Raji (cell line): ENCODE results near the gene NPW.

Source experiments
- POLR2A ChIP-seq: IDR thresholded peaks from 2 replicates; pipeline ENCODE4 v1.6.1; 2011; ENCODE audit warnings: low read depth, low read length, control low read depth; ENCODE audit not compliant: insufficient read depth

Gene NPW

GRCh38 chr16:2019518-2019920 lies at the start of gene NPW:
TSS of gene NPW (plus strand) at chr16:2019785.
- TF ChIP-seq POLR2A = no peak

- TF ChIP-seq POLR2A = peak; percentile 93
These were observed 47.6 kb upstream of the NPW start, which contains the start of gene TBL3 for GRCh38 chr16:1971796-1972489. TSS of gene TBL3 (plus strand) at chr16:1972053. CDS start at chr16:1972165, 112 bp downstream.

- TF ChIP-seq POLR2A = no peak
These were observed 47.1 kb upstream of the NPW start for GRCh38 chr16:1972490-1972877.

- no peak for TF ChIP-seq POLR2A
These were observed 46.0 kb upstream of the NPW start for GRCh38 chr16:1973461-1974156.

GRCh38 chr16:1974157-1975070 lies 45.2 kb upstream of the NPW start:
- TF ChIP-seq POLR2A = no peak

- no peak for TF ChIP-seq POLR2A
These were observed 44.0 kb upstream of the NPW start for GRCh38 chr16:1975432-1976215.

- TF ChIP-seq POLR2A = no peak
These were observed 43.4 kb upstream of the NPW start for GRCh38 chr16:1976216-1976520.

- no peak for TF ChIP-seq POLR2A
These were observed 42.4 kb upstream of the NPW start for GRCh38 chr16:1976951-1977874.

- TF ChIP-seq POLR2A = no peak
These were observed 41.7 kb upstream of the NPW start for GRCh38 chr16:1977875-1978268.

GRCh38 chr16:1978476-1979120 lies 41.0 kb upstream of the NPW start:
- TF ChIP-seq POLR2A = no peak

- TF ChIP-seq POLR2A = no peak
These were observed 40.1 kb upstream of the NPW start for GRCh38 chr16:1979271-1980029.

GRCh38 chr16:1980030-1980769 lies 39.4 kb upstream of the NPW start:
- TF ChIP-seq POLR2A = no peak
